Mammary epithelial cell (primary cell): Measurements from ENCODE around the gene SLC25A20.

ENCODE experiments used
- CTCF ChIP-seq, 2 donors: IDR thresholded peaks in 1 of 2; conservative IDR thresholded peaks in 1 of 2; 2 replicates each; pipeline ENCODE4 v1.5.1; 2011 to 2012; ENCODE audit warnings: inconsistent platforms in 2 of 2, low read length in 2 of 2, mild to moderate bottlenecking in 2 of 2, control low read depth in 1 of 2, low read depth in 1 of 2; ENCODE audit not compliant: insufficient read depth in 1 of 2; ENCODE audit errors: extremely low read depth in 1 of 2
- EZH2 ChIP-seq: IDR thresholded peaks from 2 replicates; pipeline ENCODE4 v1.6.1; 2012; ENCODE audit warnings: low read length, inconsistent platforms, borderline replicate concordance

GRCh38 chr3:48859206-48859605 lies 39.5 kb downstream of the SLC25A20 start:
- TF ChIP-seq CTCF (conservative IDR thresholded peaks at IDR 0.05 in 1 of 2, IDR thresholded peaks at IDR 0.05 in 1 of 2; ENCODE audit: extremely low read depth in 1 of 2, insufficient read depth in 1 of 2, low read depth in 1 of 2, low read length in 2 of 2) (no peak), EZH2 (no peak)
